CD4-positive, alpha-beta T cell treated with Interleukin-2 at 100 ng/mL for 4 hours (primary cell): ENCODE measurements around the gene NRSN1.
"Not testable (repeated sequence)": the region's sequence is repeated elsewhere in the genome, so short reads cannot be mapped to it uniquely, and the experiment has no call there.

Experiments used
- DNase-seq: peaks from one replicate; pipeline ENCODE4 v3.0.0-alpha.2; 2020; ENCODE audit warnings: low spot score

NRSN1 gene

DNA sequence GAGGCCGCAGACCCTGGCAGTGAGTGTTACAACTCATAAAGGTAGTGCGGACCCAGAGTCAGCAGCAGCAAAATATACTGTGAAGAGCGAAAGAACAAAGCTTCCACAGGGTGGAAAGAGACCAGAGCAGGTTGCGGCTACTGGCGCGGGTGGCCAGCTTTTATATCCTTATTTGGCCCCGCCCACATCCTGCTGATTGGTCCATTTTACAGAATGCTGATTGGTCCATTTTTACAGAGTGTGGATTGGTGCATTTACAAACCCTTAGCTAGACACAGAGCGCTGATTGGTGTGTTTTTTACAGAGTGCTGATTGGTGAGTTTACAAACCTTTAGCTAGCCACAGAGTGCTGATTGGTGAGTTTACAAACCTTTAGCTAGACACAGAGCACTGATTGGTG lies 16.7 kb downstream of the NRSN1 start:
- DNase-seq, result not testable (repeated sequence)

- DNase-seq, result no peak
Observed at GRCh38 chr6:24145690-24146131, 19.7 kb downstream of the NRSN1 start.

GRCh38 chr6:24146871-24147270 lies 20.9 kb downstream of the NRSN1 start:
- DNase-seq, result no peak

DNA sequence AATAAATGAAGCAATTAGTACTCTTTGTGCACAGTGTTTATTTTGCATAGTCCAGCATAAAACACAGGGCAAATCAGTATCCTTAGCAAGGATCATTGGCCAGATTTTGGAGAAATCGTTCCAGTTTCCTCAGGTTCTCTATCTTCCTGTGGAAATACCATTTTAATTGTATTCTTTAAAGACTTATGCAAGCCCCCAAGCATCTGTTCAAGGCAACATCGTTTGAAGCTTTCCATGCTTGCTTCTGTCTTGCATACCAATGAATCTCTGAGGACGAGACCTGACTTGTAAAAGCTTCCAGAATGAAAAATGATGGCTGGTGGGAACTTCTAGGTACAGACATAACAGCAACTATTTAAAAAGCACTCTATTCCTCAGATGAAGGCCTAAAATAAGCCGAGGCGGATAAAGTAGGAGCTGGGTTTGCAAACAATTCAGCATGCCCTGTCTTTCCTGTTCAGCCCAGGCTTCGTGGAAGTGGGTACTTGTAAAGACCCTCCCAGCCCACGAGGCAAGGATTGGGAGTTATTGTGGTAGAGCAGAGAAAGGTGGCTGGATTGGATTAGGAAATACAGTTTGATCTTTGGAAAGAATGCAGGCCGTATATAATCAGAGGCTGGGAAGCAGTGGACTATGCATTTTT lies 21.6 kb downstream of the NRSN1 start:
- DNase-seq, result no peak

- DNase-seq, result no peak
Observed at GRCh38 chr6:24148154-24148570, 22.1 kb downstream of the NRSN1 start.

GRCh38 chr6:24148684-24149083 lies 22.7 kb downstream of the NRSN1 start:
- DNase-seq, result no peak

GRCh38 chr6:24149296-24149695 lies 23.3 kb downstream of the NRSN1 start:
- no peak for DNase-seq

- no peak for DNase-seq
Observed at GRCh38 chr6:24149836-24150235, 23.8 kb downstream of the NRSN1 start.

GRCh38 chr6:24152014-24152413 lies 26.0 kb downstream of the NRSN1 start:
- DNase-seq, result no peak

GRCh38 chr6:24154121-24154520 lies 28.1 kb downstream of the NRSN1 start:
- no peak for DNase-seq

GRCh38 chr6:24157886-24158285 lies 31.9 kb downstream of the NRSN1 start:
- DNase-seq, result no peak

- no peak for DNase-seq
Observed at GRCh38 chr6:24183584-24183983, 57.6 kb downstream of the NRSN1 start.

- DNase-seq, result no peak
Observed at GRCh38 chr6:24186349-24186748, 60.3 kb downstream of the NRSN1 start.

DNA sequence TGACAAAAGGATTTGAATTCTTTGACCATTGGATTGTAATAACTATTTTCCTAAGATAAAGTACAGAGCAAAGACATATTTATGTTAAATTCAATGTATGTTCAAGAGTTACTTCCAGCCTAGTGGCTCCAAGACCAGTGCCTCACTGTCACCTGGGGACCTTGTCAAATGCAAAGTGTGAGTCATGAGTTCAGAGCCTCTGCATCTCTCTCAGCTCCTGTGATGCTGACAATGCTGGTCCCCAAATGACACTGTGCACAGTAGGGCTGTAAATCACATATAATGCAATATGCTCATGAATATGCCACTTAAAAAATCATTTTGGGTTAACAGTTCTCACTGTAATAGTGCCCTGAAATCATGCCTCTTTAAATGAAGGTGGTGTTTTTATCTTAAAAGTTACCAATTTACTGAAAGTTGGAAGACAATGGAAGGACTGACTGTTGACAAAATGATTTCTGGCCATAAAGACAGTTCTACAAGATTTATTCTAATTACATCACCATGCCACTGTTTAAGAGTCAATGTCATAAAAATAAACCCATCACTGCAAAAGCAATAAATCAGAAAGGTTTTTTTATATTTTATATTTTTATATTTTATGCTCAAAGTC lies 62.1 kb downstream of the NRSN1 start:
- no peak for DNase-seq

GRCh38 chr6:24188578-24189080 lies 62.6 kb downstream of the NRSN1 start:
- DNase-seq, result no peak

DNA sequence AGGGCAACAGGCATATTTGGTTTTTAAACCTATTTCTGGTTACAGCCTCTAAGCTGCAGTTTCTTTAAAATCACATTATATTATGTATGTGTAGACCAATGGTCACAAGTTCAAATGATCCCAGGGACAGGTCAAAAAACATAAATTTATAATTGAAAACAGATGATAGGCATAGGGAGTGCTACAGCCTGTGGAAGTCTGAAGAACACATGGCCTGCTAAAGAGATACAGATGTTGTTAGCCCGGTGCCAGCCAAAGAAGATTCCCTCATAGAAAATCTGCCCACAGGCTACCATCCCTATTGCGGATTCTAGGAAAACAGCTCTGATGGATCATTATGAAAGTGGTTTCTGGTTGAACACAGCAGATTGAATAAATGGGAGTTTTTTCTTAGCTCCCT lies 65.3 kb downstream of the NRSN1 start:
- DNase-seq, result no peak

DNA sequence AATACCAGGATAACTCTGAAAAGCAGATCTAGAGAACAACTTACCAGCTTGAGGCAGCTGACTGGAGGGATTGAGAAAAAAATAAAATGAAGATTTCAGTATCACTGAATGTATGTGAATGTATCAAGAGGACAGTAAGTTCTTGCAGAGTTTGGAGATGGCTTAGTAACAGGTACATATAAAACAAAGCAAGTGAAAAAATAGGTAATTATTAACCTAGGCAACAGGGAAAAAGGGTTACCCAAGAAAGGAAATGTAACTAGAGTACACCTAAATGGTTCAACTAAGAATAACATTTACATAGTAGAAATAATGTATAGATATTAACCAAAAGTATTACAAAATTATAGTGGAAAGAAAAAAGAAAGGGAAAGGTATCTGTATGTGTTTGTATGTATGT lies 67.3 kb downstream of the NRSN1 start:
- no peak for DNase-seq

DNA sequence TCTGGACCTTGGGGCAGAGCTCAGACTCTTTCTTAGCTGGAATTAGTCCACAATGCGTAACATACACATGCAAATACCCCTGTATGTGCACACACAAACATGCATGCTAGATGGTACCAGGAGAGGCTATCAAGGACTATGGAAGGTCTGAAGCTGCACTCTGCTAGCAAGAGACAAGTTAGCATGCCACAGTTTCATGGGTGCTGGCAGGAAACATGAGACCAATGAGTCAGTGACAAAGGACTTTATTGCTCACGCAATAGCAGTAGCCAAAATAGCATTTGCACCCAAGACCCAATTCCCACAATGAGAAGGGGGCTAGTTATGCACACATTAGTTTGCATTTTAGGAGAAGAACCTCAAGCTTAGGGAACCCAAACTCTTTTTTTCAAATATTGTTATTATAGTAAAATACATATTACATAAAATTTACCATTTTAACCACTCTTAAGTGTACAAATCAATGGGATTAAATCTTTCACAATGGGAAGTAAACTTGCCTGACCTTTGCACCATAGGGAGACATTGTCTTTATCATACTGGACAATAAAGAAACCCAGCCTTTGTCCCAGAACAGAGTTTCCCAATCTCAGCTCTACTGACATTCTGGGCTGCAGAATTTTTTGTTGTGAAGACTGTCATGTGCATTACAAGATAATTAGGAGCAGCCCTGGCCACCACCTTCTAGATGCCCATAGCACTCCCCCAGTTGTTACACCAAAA lies 69.1 kb downstream of the NRSN1 start:
- DNase-seq, result no peak

- no peak for DNase-seq
Observed at GRCh38 chr6:24195836-24196597, 70.0 kb downstream of the NRSN1 start.
